ENCODE measurements around the gene ADGRE2. TPM values are rescaled to one million over a fixed set of nuclear protein-coding genes. Genes with fewer than 3 reads are reported as not detected.

The ADGRE2 gene
- total RNA-seq, 1 experiment from 2014 or later: 1.2 TPM

DNA sequence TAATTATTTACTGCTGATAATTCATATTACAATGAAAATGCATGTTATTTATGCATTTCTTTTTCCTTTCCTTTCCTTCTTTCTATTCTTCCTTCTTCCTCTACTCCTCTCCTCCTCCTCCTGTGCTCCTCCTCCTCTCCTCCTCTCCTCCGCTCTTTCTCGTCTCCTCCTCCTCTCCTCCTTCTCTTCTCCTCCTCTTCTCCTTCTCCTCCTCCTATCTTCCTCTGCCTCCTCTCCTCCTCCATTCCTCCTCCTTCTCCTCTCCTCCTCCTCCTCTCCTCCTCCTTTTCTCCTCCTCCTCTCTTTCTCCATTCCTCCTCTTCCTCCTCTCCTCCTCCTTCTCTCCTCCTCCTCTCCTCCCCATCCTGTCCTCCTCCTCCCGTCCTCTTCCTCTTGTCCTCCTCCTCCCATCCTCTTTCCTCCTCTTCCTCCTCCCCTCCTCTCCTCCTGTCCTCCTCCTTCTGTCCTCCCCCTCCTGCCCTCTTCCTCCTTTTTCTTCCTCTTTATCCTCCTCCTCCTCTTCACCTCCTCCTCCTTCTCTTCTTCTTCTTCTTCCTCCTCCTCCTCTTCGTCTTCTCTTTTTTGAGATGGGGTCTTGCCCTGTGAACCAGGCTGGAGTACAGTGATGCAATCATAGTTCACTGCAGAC is 14.7 kb downstream of the ADGRE2 start:
- H4K8ac ChIP-seq (replicated peaks; ENCODE audit: insufficient read length, low read depth, low read length): no peak overlapping the region

More for the DNA sequence above, 14.7 kb downstream of the ADGRE2 start:
- Histone ChIP-seq H4K20me1 (ENCODE audit: control insufficient read depth, insufficient read depth, insufficient read length) (no peaks in the 10 kb centered on the region), H3K4ac (ENCODE audit: low read depth, low read length) (no peak overlapping the region), H3T11ph (ENCODE audit: low read length) (no peak overlapping the region), H2BK5ac (ENCODE audit: insufficient read length, low read length) (no peak overlapping the region), H3K18ac (ENCODE audit: insufficient read length, low read depth, low read length) (no peak overlapping the region), H3K27me3 (ENCODE audit: insufficient read depth, low read length) (no peaks in the 10 kb centered on the region), H2BK20ac (ENCODE audit: low read depth, low read length, poor library complexity, severe bottlenecking) (no peak overlapping the region), H3K79me2 (ENCODE audit: insufficient read depth, low read length) (no peaks in the 10 kb centered on the region), H4K91ac (ENCODE audit: insufficient read length, low read depth, low read length) (no peak overlapping the region), H3K9me3 (ENCODE audit: control insufficient read depth, low read depth, low read length) (no peaks in the 10 kb centered on the region), H3K14ac (ENCODE audit: insufficient read depth, low read length) (no peak overlapping the region), H3K23me2 (ENCODE audit: insufficient read length, low read depth, low read length, poor library complexity, severe bottlenecking) (no peaks in the 10 kb centered on the region), H3K9ac (ENCODE audit: extremely low read depth, insufficient read length, low read length) (no peak overlapping the region), H3K56ac (ENCODE audit: insufficient read length, low read depth, low read length) (no peak overlapping the region), H2AK5ac (ENCODE audit: insufficient read length, low read length) (no peak overlapping the region), H2BK15ac (ENCODE audit: low read depth, low read length) (no peak overlapping the region), H2AFZ (ENCODE audit: low read length) (no peak overlapping the region), H2BK12ac (ENCODE audit: insufficient read length, low read depth, low read length) (no peak overlapping the region), H3K23ac (ENCODE audit: insufficient read length, low read depth, low read length) (no peak overlapping the region), H3K4me1 (ENCODE audit: insufficient read depth, low read length) (no peaks in the 10 kb centered on the region; the same call in 1 of the 2 replicates), H4K5ac (ENCODE audit: insufficient read length, low read depth, low read length) (no peak overlapping the region), H3K79me1 (ENCODE audit: insufficient read depth, low read depth, low read length, poor library complexity, severe bottlenecking) (no peaks in the 10 kb centered on the region), H3K27ac (ENCODE audit: insufficient read length, low read depth, low read length) (no peak overlapping the region), H3K4me2 (ENCODE audit: insufficient read depth, insufficient read length, low read length) (no peak overlapping the region), H2BK120ac (ENCODE audit: low read depth, low read length, poor library complexity, severe bottlenecking) (no peak overlapping the region)
- Mint-ChIP-seq H3K27me3 (ENCODE audit: low read depth) (no peaks in the 10 kb centered on the region; the same call in 1 of the 2 replicates), H3K9me3 (peaks cover 22 to 69% of the 10 kb centered on the region in 2 experiments), H3K4me1 (peaks cover 9 to 12% of the 10 kb centered on the region in 2 experiments), H3K36me3 (ENCODE audit: insufficient read depth in 1 of 3, low read depth in 3 of 3) (peaks cover 8 to 17% (median 12%) of the 10 kb centered on the region in 3 experiments), H3K27ac (no peak overlapping the region), H3K4me3 (no peak overlapping the region)
- WGBS (ENCODE audit: extremely low coverage, insufficient read length, low lambda C conversion rate): no CpG with 5 or more reads among the region's 4 CpGs
- no peak for DNase-seq
- TF ChIP-seq, protein P1, sequence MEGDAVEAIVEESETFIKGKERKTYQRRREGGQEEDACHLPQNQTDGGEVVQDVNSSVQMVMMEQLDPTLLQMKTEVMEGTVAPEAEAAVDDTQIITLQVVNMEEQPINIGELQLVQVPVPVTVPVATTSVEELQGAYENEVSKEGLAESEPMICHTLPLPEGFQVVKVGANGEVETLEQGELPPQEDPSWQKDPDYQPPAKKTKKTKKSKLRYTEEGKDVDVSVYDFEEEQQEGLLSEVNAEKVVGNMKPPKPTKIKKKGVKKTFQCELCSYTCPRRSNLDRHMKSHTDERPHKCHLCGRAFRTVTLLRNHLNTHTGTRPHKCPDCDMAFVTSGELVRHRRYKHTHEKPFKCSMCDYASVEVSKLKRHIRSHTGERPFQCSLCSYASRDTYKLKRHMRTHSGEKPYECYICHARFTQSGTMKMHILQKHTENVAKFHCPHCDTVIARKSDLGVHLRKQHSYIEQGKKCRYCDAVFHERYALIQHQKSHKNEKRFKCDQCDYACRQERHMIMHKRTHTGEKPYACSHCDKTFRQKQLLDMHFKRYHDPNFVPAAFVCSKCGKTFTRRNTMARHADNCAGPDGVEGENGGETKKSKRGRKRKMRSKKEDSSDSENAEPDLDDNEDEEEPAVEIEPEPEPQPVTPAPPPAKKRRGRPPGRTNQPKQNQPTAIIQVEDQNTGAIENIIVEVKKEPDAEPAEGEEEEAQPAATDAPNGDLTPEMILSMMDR (conservative IDR thresholded peaks at IDR 0.05): no peak
